HG03439 (cell line): ENCODE data around the gene ING5.
"Not testable (repeated sequence)": the region's sequence is repeated elsewhere in the genome, so short reads cannot be mapped to it uniquely, and the experiment has no call there.

ENCODE experiments used
- ATAC-seq: cut with Tn5 transposase; IDR thresholded peaks from one replicate; pipeline ENCODE4 v1.9.1; 2021; ENCODE audit warnings: mild to moderate bottlenecking, moderate library complexity; ENCODE audit not compliant: unreplicated experiment

The ING5 gene

DNA sequence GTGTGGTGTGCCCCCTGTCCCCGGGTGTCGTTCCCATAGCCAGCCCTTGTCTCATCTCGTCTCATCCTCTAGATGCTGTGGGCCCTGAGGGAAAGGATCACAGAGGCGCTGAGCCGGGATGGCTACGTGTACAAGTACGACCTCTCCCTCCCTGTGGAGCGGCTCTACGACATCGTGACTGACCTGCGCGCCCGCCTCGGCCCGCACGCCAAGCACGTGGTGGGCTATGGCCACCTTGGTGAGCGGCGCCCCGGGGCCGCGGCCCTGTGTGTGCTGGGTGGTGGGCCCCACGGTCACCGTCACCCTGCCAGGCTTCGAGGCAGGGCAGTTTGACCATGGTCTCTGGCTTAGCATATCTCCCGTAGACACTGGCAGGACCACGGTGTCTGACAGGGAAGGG lies 53.9 kb downstream of the ING5 start:
- no peak for ATAC-seq

DNA sequence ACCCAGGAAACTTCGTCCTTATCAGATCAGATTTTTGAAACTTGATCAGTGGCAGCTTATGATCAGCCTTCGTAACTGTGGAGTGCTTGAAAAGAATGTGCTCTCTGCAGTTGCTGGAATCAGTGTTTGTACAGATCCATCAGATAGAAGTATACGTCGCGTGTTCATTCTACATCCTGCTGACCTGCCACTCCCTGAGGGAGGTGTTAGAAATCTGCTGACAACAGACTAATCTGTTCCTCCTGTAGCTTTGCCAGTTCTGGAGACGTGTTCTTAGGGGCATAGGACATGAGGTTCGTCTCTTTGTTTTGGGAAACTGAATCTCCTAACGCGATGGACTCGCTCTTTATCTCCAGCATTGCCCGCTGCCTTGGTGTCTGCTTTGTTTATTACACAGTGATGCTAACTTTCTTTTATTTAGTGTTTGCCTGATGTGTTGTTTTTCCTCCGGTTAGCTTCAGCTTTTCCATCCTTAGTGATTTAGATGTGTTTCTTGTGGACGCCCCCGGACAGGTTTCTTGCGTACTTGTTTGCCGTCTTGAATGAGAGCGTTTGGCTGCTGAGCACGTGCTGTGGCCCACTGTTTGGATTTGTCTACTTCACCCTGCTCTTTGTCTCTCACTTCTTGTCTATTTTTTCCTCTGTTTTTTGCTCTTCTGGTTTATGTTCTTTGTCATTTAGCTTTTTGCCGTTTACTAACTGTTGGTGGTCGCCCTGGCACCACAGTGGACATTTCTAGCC lies 57.4 kb downstream of the ING5 start:
- no peak for ATAC-seq

DNA sequence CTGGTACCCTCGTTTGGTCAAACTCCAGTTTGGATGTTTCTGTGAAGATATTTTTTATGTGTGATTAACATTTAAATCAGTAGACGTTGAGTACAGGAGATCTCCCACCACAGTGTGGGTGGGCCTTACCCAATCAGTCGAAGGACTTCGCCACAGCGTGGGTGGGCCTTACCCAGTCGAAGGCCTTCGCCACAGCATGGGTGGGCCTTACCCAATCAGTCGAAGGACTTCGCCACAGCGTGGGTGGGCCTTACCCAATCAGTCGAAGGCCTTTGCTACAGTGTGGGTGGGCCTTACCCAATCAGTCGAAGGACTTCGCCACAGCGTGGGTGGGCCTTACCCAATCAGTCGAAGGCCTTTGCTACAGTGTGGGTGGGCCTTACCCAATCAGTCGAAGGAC lies 58.1 kb downstream of the ING5 start:
- not testable (repeated sequence) for ATAC-seq

DNA sequence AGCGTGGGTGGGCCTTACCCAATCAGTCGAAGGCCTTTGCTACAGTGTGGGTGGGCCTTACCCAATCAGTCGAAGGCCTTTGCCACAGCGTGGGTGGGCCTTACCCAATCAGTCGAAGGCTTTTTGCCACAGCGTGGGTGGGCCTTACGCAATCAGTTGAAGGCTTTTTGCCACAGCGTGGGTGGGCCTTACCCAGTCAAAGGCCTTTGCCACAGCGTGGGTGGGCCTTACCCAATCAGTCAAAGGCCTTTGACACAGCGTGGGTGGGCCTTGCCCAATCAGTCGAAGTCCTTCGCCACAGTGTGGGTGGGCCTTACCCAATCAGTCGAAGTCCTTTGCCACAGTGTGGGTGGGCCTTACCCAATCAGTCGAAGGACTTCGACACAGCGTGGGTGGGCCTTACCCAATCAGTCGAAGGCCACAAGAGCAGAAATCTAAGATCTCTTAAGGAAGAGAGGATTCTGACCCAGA lies 58.5 kb downstream of the ING5 start:
- ATAC-seq, result no peak

DNA sequence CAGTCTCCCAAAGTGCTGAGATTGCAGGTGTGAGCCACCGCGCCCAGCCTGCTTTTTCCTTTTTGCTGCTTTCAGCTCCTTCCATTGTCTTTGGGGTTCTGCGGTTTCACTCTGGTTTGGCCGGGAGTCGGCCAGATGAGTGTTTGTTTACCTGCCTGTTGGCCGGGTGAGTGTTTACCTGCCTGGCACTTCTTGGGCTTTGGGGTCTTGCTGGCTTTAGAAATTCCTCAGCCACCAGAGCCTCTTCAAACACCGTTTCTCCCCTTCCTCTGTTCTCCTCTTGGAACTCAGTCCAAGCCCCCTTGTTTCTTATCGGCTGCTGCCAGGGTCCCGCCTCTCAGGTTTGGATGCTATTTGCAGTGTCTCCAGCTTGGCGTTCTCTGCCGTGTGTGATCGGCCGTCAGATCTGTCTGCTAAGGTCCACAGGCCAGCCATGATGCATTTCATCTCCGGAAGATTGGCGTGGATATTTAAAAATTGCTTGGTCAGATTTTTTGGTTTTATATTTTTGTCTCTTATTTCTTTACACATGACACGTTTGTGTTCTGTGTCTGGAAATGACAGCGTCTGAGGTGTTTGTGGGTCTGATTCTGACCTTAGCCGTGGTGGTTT lies 60.6 kb downstream of the ING5 start:
- no peak for ATAC-seq

DNA sequence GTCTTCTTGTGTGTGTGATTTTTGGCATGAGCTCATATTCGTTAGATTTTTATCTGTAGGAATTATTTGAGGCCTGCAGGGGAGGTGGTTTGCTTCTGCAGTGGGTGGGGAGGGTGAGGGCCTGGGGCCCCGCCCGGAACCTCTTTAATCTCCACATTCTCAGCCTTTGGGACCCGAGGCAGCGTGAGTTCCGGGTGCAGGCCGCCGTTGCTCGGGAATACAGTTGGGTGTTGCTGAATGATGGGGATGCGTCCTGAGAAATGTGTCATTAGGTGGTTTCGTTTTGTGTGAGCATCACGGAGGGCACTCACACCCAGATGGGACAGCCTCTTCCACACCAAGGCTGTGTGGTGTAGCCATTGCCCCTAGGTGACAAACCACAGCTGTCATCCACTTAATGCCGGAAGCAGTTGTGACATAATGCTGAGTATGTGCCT lies 61.1 kb downstream of the ING5 start:
- peak; percentile 82 for ATAC-seq

DNA sequence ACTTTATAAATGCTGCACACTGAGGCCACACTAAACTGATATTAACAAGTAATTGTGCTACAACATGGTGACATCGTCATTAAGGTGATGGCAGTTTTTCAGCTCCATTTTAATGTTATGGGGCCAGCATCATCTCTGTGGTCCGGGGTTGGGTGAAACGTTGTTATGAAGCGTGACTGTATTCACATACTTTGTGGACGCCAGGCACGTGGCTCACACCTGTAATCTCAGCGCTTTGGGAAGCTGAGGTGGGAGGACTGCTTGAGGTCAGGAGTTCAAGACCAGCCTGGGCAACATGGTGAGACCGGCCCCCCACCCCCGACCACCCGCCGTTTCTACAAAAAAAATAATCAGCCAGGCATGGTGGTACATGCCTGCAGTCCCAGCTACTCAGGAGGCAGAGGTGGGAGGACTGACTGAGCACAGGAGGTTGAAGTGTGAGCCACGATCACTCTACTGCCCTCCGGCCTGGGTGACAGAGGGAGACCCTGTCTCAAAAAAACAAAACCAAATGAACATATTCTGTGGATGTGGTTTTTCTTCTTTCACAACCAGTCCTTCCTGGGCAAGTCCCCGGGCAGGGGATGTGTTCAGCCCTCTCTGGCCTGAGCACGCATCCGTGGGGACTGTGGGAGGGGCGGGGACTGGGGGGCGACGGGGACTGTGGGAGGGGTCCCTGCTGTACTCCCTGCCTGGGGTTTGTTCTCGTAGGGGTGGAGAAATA lies 61.9 kb downstream of the ING5 start:
- ATAC-seq, result no peak

DNA sequence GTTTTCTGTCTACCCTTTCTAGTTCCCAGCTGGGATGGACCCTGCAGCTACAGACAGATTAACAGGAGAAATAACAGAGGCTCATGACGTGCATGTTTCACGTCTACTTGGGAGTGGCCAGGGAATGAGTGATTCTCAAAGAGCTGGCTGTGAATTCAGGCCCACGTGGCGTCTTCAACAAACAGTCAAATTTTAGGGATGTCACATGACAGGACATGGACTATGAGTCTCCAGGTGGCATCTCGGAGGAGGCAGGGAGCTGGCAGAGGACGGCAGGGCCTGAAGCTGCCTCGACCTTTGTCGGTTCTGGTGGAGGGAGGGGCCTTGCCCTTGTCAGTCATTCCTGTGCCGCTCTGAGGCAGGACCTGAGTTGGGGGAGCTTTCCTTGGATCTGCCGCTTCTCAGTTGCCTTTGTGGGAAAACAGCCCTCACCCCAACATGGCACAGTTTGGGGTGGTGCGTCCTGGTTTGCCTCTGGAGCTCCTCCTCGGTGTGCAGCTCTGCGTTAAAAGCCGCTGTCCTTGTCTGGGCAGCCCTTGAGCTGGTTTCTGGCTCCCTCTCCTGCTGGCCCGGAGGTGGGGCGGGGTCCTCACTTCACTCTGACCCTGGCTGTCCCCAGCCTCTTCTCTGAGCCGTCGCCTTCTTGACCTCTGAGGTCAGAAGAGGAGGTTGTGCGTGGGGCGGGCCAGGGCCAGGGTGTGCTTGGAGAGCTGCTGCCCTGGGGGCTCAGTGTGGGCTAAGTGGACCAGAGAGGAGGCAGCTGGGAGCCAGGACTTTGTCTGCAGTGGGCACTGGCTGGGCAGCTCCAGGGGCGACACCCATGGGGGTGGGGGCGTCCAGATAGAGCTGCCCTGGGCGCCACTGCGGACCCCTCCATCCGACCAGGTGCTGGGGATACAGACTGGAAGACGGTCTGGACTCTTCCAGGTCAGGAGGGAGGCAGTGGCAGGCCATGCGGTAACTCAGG lies 62.7 kb downstream of the ING5 start:
- ATAC-seq, result no peak

DNA sequence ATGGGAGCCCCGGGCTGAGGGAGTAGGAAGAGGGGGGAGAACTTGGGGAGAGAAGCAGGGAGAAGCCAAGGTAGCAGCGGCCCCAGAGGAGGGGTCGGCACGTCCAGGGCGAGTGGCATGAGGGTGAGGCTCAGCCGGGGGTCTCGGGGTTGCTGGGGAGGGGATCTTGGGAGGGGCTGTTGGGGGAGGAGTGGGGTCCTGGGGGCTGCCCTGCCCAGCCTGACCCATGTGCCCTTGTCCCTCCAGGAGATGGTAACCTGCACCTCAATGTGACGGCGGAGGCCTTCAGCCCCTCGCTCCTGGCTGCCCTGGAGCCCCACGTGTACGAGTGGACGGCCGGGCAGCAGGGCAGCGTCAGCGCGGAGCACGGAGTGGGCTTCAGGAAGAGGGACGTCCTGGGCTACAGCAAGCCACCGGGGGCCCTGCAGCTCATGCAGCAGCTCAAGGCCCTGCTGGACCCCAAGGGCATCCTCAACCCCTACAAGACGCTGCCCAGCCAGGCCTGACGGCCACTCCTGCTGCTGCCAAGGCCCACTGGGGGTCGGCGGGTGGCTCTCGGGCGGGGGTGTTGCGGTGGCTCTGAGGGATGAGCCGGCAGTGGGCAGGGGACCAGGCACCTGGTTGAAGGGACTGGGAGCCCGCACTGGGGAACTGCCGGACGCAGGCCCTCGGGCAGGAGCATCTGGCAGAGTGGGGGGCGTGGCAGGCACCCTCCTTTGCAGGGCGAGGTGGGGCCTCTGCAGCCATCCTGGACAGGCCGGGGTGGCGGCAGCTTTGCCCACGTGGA lies 65.8 kb downstream of the ING5 start:
- no peak for ATAC-seq

DNA sequence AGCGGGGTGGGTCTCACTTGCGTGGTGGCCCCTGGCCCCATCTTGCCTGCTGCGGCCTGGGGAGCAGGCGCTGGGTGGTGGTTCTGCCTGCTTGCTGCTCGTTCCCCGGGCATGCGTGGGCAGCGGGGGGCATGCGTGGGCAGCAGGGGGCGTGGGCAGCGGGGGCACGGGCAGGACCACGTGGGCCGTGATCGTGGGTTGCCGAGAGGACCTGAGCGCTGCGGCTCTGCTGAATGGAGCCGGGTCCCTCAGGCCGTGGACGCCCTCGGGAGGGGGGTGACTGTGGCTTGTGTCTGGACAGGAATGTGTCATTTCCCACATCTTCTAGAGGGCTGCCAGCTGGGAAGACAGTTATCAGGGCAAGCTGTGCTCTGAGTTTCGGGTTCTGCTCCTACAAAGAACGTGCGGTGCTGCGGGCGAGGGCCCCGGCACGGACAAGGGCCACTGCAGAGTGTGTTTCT lies 66.4 kb downstream of the ING5 start:
- no peak for ATAC-seq

DNA sequence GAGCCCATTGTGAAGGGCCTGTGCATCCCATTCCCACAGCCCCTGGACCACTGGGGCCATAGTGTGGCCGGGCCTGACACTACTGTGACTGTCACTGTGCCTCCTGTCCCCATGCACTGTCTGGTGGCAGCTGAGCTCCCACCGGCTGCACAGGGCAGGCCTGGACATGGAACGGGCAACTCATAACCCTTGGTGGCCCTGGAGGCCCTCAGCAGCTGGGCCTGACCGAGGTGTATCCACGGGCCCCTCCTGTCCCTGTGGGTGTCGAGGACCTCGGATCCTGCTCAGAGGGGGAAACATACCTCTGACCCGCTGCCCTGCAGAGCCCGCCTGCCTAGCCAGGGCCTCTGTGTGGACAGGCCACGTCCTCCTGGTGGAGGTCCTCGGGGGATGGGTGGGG lies 67.0 kb downstream of the ING5 start:
- no peak for ATAC-seq

DNA sequence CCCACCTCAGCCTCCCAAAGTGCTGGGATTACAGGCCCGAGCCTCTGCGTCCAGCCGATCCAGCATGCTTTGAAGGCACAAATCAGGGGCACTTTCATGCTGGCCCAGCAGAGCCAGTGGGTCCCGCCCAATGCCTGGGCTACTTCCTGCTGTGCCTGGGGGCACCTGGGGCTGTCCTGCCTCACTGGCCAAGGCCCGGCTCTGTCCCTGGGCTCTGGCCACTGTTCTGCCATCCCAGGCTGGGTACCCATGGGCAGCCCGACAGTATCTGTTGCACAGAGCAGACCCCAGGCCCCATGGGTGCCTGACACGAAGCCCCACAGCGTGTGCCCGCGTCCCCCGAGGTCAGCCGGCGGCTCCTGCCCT lies 68.0 kb downstream of the ING5 start:
- ATAC-seq, result no peak

DNA sequence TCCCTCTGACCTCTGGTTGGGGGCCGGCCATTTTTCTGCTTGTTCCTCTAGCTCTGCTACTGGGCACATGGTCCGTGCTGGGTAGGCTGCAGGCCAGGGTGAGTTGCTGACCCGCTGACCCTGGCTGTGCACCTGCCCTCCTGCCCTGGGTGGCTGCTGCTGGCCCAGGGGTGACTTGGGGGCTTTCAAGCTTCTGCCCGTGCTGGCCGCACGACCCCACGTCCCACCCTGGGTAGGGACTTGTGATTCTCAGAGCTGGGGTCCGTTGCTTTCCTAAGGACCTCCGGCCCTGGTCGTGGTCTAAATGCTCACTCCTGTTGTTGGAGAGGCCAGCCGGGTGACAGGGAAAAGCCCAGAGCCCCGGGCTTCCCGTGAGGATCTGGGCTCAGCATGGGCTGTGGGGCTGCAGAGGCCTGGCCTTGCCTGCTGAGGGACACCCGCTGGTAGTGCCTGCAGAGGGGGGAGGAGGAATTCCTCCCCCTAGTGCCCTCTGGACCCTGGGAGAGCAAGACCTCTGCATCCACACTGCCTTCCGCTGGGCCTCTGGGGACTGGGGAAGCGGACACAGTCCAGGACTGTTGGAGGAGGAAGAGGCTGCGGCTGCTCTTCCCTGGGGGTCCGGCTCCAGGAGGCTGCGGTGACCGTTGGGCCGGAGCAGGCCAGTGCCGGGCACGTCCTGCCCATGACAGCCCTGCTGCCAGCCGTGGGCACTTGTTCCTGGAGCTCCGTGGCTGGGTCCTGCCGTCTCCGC lies 68.5 kb downstream of the ING5 start:
- no peak for ATAC-seq

DNA sequence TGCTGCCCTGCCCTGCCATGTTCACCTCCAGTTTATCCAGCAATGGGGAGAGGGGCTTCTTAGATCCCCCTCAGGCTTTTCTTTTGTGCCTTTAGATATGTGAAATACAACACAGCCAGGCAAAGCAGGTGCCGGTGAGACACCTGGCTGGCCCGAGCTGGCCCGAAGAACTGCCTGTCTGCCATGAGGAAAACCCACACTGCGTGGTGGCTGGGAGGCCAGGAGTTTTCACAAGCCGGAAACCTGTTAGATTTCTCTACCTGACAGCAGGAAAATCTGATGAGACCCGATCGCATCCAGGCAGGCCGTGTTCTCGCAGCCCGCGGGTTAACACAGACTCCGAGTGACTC lies 69.1 kb downstream of the ING5 start:
- no peak for ATAC-seq

DNA sequence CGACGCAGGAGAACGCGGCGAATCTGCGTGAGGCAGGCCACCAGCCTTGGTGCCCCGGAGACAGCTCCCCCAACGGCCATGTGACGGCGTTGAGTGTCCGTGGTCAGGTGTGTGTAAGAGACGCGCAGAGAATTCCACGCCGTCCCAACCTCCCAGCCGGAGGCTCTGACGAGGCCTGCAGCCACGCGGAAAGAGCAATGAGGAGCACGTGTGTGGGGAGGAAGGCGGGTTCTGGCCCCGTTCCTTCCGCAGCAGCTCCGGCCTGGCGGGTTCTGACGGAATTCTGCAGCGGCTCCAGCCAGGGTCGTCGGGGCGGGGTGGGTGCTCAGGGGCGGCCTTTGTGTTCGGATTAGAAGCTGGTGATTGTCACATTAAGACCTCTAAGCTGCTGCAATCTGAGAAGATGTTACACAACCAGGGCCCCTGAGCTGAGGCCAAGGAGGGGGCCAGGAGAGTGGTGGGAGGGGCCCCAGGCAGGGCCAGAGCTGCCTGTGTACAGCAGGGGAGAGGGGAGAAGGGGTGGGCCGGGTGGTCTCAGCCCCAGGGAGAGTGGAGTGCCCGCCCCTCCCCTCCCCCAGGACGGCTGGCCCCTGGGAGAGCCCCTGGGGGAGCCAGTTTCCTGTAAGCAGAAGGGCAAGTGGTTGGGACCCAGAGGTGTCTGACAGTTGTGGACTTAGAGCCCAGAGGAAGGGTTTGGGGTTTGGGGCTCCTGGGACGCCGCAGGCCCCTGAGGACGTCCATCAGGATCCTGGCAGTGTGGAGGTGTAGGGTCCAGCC lies 69.6 kb downstream of the ING5 start:
- ATAC-seq, result no peak

DNA sequence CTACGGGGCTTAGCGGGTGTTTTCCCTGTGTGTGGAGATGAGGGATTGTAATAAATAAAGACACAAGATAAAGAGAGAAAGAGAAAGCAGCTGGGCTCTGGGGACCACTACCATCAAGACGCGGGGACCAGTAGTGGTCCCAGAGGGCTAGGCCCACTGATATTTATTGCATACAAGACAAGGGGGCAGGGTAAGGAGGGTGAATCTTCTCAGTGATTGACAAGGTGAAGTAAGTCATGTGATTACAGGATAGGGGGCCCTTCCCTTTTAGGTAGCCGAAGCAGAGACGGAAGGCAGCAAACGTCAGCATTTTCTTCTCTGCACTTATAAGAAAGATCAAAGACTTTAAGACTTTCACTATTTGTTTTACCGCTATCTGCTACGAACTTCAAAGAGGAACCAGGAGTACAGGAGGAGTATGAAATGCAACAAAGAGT lies 70.2 kb downstream of the ING5 start:
- ATAC-seq, result no peak

DNA sequence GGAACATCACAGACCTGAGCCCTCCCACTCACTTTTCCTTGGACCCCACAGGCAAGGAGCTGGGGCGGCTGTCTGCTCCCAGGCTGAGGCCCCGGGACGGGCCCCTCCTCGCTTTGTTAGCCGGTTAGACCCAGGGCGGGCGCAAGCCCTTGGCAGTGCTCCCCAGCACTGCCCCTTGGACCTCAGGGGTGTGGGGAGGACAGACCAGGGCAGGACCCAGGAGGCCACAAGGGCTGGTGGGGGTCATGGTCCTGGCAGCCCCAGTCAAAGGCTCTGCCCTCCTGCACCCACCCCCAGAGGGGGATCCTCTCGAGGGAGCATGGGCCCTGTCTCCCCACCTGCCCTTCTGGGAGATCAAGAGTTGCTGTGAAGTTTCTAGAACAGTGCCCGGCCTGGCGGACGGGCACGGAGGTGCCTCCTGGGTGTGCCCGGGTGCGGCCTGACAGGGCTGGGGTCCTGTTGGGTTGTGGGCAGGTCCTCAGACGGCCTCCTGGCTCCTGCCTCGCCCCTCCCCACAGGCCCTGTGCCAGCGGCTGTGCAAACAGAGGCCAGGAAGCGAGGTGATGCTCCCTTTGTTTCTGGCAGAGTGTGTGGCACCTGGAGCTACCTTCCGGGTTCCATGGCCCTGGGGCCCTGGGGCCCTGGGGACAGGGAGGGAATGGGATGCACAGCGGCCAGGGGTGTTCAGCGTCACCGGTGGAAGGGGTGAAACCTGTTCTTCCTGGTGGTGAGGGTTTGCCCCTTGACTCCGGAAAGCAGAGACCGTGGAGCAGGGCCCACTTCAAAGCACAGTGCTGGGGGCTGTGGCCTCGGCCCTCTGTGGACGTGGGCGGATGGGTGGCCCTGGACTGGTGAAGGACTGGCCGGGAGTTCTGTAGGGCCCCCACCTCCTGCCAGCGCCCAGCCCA lies 71.9 kb downstream of the ING5 start:
- no peak for ATAC-seq
